ENCODE results near the gene GBE1. TPM values are rescaled to one million over a fixed set of nuclear protein-coding genes. Genes with fewer than 3 reads are reported as not detected.

GBE1 gene
- total RNA-seq, 2 experiments from 2014 or later, result 18.0 to 21.4 TPM

DNA sequence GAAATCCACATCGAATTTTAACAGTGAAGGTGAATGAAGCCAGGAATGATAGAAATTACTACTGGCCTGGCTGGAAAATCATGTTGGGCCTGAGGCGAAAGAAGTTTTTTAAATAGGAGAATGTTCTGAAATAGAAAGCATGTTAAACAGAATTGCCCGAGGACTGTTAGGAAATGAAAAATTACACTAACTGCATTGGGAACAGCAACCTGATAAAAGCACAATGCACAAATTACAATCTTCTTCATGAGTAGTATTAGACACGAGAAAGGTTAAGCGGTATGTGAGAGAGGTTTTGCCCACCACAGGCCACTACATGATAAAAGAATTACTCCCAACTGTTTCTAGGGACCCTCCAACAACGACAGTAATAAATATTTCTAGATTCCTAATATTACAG lies 18.9 kb downstream of the GBE1 start:
- Mint-ChIP-seq H3K4me1 (no peaks in the 10 kb centered on the region), H3K27me3 (no peaks in the 10 kb centered on the region), H3K27ac (no peak overlapping the region), H3K4me3 (no peak overlapping the region), H3K9me3 (ENCODE audit: low read depth) (no peaks in the 10 kb centered on the region), H3K36me3 (peaks cover 8% of the 10 kb centered on the region)
- CTCF ChIA-PET, result no interaction called here
- DNase-seq (no peak), ATAC-seq (no peak)

- H3K36me3 Mint-ChIP-seq, result peaks cover 10% of the 10 kb centered on the region
- H3K4me3 Mint-ChIP-seq, result no peak overlapping the region
- H3K27me3 Mint-ChIP-seq, result no peaks in the 10 kb centered on the region
- H3K9me3 Mint-ChIP-seq (ENCODE audit: low read depth), result no peaks in the 10 kb centered on the region
- ATAC-seq (no peak), DNase-seq (no peak)
- H3K27ac Mint-ChIP-seq, result no peak overlapping the region
- H3K4me1 Mint-ChIP-seq, result no peaks in the 10 kb centered on the region
- CTCF ChIA-PET, result no interaction called here
Measured at GRCh38 chr3:81741216-81741615, 20.2 kb downstream of the GBE1 start.

GRCh38 chr3:81740731-81741130 lies 20.7 kb downstream of the GBE1 start:
- no peaks in the 10 kb centered on the region for H3K9me3 Mint-ChIP-seq (ENCODE audit: low read depth)
- no peaks in the 10 kb centered on the region for H3K27me3 Mint-ChIP-seq
- no peak overlapping the region for H3K4me3 Mint-ChIP-seq
- H3K4me1 Mint-ChIP-seq, result no peaks in the 10 kb centered on the region
- no peak overlapping the region for H3K27ac Mint-ChIP-seq
- DNase-seq, result no peak
- no peak for ATAC-seq
- H3K36me3 Mint-ChIP-seq, result peaks cover 10% of the 10 kb centered on the region
- CTCF ChIA-PET, result no interaction called here

DNA sequence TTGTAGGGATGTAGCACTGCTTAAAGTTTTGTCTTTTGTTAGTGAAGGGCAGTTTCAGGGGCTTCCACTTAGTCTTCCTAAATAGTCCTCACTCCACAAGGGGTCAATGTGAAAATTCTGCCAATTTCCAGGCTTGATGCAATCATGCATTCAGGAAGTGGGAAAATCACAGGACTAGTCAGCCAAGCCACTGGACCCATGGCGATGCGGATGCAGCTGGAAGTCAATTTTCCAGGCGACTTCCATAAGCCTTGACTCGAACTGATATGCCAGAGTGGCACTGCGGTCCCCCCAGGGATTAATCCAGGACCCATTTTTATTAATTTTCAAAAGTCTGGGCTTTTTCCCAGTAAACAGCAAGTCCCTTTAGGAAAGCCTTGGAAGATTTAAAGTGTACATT lies 26.1 kb downstream of the GBE1 start:
- CTCF ChIA-PET, result no interaction called here
- no peaks in the 10 kb centered on the region for H3K4me1 Mint-ChIP-seq
- no peak overlapping the region for H3K27ac Mint-ChIP-seq
- H3K27me3 Mint-ChIP-seq, result no peaks in the 10 kb centered on the region
- DNase-seq (no peak), ATAC-seq (no peak)
- H3K9me3 Mint-ChIP-seq (ENCODE audit: low read depth), result no peaks in the 10 kb centered on the region
- H3K36me3 Mint-ChIP-seq, result peaks cover 9% of the 10 kb centered on the region
- H3K4me3 Mint-ChIP-seq, result no peak overlapping the region

GRCh38 chr3:81734742-81735141 lies 26.7 kb downstream of the GBE1 start:
- CTCF ChIA-PET, result no interaction called here
- H3K27ac Mint-ChIP-seq, result no peak overlapping the region
- ATAC-seq, result no peak
- no peak overlapping the region for H3K4me3 Mint-ChIP-seq
- no peaks in the 10 kb centered on the region for H3K9me3 Mint-ChIP-seq (ENCODE audit: low read depth)
- H3K4me1 Mint-ChIP-seq, result no peaks in the 10 kb centered on the region
- peaks cover 9% of the 10 kb centered on the region for H3K36me3 Mint-ChIP-seq
- no peaks in the 10 kb centered on the region for H3K27me3 Mint-ChIP-seq
- DNase-seq, result no peak

DNA sequence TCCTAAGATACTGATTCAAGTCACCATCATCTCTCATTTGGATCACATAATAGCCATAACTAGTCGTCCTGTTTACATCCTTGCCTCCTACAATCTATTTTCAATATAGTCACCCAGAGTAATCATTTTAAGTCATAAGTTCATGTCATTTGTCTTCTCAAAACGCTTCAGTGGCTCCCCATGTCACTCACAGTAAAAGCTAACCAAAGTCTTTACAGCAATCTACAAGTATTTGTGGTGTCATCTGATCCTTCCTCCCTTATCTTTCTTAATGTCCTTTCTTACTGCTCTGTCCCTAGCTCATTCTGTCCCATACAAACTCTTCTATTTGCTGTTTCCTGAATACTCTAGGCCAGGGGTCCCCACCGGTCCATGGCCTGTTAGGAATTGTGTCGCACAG lies 28.8 kb downstream of the GBE1 start:
- Mint-ChIP-seq H3K4me1 (no peaks in the 10 kb centered on the region), H3K27me3 (no peaks in the 10 kb centered on the region), H3K9me3 (ENCODE audit: low read depth) (no peaks in the 10 kb centered on the region), H3K27ac (no peak overlapping the region), H3K36me3 (peaks cover 7% of the 10 kb centered on the region), H3K4me3 (no peak overlapping the region)
- CTCF ChIA-PET, result no interaction called here
- ATAC-seq (no peak), DNase-seq (no peak)

DNA sequence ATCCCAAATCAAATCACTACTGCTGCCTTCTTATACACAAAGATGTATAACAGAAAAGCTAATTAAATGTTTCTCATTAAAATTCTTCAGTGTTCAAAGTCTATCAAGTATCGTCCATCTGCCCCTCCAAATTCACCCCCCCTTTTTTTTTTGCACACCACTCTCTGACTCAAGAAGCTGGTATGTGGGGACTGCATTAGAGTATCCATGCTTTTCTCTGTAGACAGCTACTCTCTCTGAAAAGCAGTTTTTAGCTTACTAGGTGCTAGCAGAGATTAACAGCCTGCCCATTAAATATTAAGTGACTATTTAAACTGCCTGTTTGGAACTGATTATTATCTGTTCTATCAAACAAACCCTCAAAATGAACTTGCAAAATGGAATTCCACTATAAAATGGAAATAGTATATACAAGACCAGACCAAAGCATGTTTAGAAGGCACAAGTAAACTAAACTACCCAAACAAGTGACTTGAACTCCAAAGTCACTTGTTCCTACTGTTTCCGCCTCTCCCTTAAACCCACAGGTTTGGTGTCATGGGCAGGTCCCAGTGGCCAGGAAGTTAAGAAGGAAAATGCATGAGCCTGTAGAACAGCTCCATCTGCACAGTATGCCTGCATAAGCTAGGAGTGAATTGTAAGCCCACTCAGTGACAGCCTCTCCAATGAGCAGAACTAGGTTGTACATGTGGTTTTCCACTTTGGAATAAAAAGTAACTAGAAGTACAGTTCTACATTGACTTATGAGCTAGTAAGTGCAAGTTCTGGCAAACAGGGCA lies 32.5 kb downstream of the GBE1 start:
- H3K4me3 Mint-ChIP-seq, result no peak overlapping the region
- DNase-seq, result no peak
- no peak overlapping the region for H3K27ac Mint-ChIP-seq
- H3K9me3 Mint-ChIP-seq (ENCODE audit: low read depth), result no peaks in the 10 kb centered on the region
- peaks cover 8% of the 10 kb centered on the region for H3K36me3 Mint-ChIP-seq
- no peak for ATAC-seq
- H3K4me1 Mint-ChIP-seq, result peaks cover 3% of the 10 kb centered on the region
- CTCF ChIA-PET, result interaction anchor here (0.6 kb wide), 1 partner anchor 70 kb away, joined by 3 read pairs; no protein-coding TSS in a partner anchor
- H3K27me3 Mint-ChIP-seq, result no peaks in the 10 kb centered on the region

GRCh38 chr3:81726735-81727134 lies 34.7 kb downstream of the GBE1 start:
- Mint-ChIP-seq H3K27ac (no peak overlapping the region), H3K36me3 (peaks cover 8% of the 10 kb centered on the region), H3K4me1 (peaks cover 3% of the 10 kb centered on the region), H3K4me3 (no peak overlapping the region), H3K27me3 (no peaks in the 10 kb centered on the region), H3K9me3 (ENCODE audit: low read depth) (no peaks in the 10 kb centered on the region)
- CTCF ChIA-PET, result no interaction called here
- DNase-seq (no peak), ATAC-seq (no peak)

DNA sequence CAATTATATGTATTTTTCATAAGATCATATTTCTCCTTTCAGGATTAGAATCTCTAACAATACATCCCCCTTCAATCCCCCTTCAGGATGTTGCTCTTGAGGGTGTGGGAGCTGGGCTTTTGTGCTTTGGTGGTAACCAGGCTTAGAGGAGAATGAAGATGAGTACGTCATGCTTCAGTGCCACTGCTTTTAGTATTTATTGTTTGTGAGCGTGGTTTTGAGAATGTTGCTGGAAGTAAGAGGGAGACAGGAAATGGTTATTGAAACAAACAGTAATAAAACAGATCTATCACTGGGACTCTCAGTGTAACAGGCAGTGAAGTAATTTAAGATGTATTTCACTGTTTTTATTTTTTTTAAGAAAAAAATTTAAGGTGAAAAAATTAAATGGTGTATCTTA lies 35.3 kb downstream of the GBE1 start:
- Mint-ChIP-seq H3K4me1 (peaks cover 3% of the 10 kb centered on the region), H3K27me3 (no peaks in the 10 kb centered on the region), H3K36me3 (peaks cover 6% of the 10 kb centered on the region), H3K27ac (no peak overlapping the region), H3K4me3 (no peak overlapping the region), H3K9me3 (ENCODE audit: low read depth) (no peaks in the 10 kb centered on the region)
- CTCF ChIA-PET, result no interaction called here
- DNase-seq, result no peak
- no peak for ATAC-seq

DNA sequence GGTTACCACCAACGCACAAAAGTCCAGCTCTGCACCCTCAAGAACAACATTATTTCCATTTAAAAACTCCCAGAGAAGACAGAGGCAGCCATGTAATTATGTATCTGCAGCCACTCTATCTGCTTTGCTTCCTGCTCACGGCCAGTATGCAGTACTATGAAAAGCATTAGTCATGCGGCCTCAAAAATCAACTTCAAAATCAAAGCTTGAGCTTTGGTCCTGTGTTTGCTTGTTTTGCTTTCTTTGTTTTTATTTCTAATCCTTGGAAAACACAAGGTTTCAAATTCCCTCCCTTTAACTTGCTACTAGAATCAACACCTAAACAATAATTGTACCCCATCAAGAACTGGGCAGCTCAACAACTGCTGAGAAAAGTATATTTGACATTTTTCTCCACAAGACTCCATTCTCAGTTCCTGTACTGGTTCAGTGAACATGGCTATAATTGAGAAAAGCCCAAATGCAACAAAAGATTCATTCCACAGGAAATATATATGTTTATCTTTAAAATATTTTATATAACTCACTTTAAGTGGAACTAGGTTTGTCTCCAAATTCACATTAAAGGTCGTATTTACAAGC lies 37.6 kb downstream of the GBE1 start:
- CTCF ChIA-PET, result no interaction called here
- H3K9me3 Mint-ChIP-seq (ENCODE audit: low read depth), result no peaks in the 10 kb centered on the region
- DNase-seq (no peak), ATAC-seq (no peak)
- H3K4me1 Mint-ChIP-seq, result peaks cover 3% of the 10 kb centered on the region
- no peaks in the 10 kb centered on the region for H3K27me3 Mint-ChIP-seq
- H3K36me3 Mint-ChIP-seq, result peaks cover 4% of the 10 kb centered on the region
- H3K27ac Mint-ChIP-seq, result no peak overlapping the region
- H3K4me3 Mint-ChIP-seq, result no peak overlapping the region

DNA sequence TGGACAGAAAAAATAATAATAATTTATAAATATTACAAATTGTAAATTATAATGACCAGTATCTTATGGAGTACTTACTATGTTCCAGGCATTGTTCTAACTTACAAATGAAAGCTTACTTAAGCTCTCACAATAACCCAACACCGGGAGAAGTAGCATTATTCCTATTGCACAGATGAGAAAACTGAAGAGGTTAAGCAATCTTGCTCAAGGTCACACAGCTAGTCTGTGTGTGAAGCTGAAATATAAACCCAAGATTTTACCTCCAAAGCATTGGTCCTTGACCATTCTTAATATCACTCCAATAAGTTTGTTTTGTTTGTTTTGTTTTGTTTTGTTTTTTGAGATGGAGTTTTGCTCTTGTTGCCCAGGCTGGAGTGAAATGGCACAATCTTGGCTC lies 43.1 kb downstream of the GBE1 start:
- CTCF ChIA-PET, result no interaction called here

DNA sequence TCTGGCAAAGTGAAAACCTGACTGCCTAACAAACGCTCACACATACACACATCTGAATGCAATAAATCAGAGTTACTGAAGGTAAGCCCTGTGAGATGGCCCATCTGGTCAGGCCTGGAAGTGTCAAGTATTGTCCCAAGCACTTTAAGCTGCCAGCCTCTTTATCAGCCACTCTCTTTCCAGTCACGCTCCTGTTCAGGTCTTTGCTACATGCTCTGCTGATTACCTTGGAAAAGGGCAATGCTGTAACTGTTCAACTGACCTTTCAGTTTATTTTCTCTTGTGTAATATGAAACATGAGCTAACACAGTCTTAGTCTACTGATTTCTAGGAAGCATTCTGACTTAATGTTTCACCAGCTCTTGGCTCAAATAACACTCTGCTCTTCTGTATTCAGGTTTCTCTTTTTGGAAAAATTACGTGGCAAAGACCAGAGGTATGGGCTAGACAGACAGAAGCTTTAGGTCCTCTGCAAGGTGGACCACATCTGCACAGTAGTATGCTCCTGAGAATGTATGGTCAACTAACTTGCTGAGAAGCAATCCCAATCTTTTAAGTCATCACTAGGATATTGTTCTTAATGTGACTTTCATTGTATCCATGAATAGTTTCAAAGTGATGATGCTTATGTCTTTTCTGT lies 44.5 kb downstream of the GBE1 start:
- Mint-ChIP-seq H3K4me3 (no peak overlapping the region), H3K27me3 (no peaks in the 10 kb centered on the region), H3K36me3 (peaks cover 3% of the 10 kb centered on the region), H3K4me1 (no peaks in the 10 kb centered on the region), H3K27ac (no peak overlapping the region), H3K9me3 (ENCODE audit: low read depth) (peaks cover 2% of the 10 kb centered on the region)
- CTCF ChIA-PET, result no interaction called here
- ATAC-seq (no peak), DNase-seq (no peak)

More for the DNA sequence above, 43.1 kb downstream of the GBE1 start:
- DNase-seq, result no peak
- Mint-ChIP-seq H3K27me3 (no peaks in the 10 kb centered on the region), H3K4me1 (no peaks in the 10 kb centered on the region), H3K9me3 (ENCODE audit: low read depth) (no peaks in the 10 kb centered on the region), H3K27ac (no peak overlapping the region), H3K36me3 (no peaks in the 10 kb centered on the region), H3K4me3 (no peak overlapping the region)
- no peak for ATAC-seq

DNA sequence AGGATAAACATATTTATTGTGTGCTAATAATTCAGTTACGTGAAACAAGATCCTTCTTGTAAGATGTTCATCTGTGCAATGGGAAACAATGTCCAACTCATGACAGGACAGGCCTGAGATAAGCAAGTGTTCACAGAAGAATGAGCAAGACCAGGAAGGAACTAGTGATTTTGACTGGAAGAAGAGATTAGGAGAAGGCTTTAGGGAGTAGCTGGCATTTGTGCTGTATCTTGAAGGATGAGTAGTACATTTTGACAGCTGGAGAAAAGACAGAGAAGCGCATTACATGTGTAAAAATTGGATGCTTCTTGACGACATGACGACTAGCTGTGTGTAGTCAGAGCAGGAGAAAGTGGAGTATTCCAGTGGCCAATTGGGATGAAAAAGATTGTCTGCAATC lies 48.4 kb downstream of the GBE1 start:
- Mint-ChIP-seq H3K27ac (no peak overlapping the region), H3K36me3 (peaks cover 3% of the 10 kb centered on the region), H3K27me3 (no peaks in the 10 kb centered on the region), H3K4me3 (no peak overlapping the region), H3K4me1 (no peaks in the 10 kb centered on the region), H3K9me3 (ENCODE audit: low read depth) (peaks cover 2% of the 10 kb centered on the region)
- ATAC-seq (no peak), DNase-seq (no peak)
- CTCF ChIA-PET, result no interaction called here

- Mint-ChIP-seq H3K27ac (no peak overlapping the region), H3K4me1 (no peaks in the 10 kb centered on the region), H3K4me3 (no peak overlapping the region), H3K36me3 (peaks cover 3% of the 10 kb centered on the region), H3K27me3 (no peaks in the 10 kb centered on the region), H3K9me3 (ENCODE audit: low read depth) (peaks cover 2% of the 10 kb centered on the region)
- CTCF ChIA-PET, result no interaction called here
- no peak for DNase-seq
- ATAC-seq, result no peak
Measured at GRCh38 chr3:81709606-81710005, 51.8 kb downstream of the GBE1 start.

All from activated CD8-positive, alpha-beta memory T cell treated with anti-CD3 and anti-CD28 coated beads, Interleukin-2, amount 10 ng/mL, durations not matched to agents 7 days and 5 days (primary cell).